Endothelial cell of umbilical vein (primary cell): ENCODE measurements around the gene RAD54L. TPM values are rescaled to one million over a fixed set of nuclear protein-coding genes. Genes with fewer than 3 reads are reported as not detected.

ENCODE experiments used
- BruUV-seq: library from RNA; stranded (reverse); fragments of 400-500 nt; replicated peaks from 2 replicates; lab custom pipeline; 2021; lab: Mats Ljungman, UMichigan
- CTCF ChIA-PET: fragments of 300-600, 350-600 bp; sonication (Branson Sonifier 250); formaldehyde crosslinking; loops from one replicate; lab custom pipeline; 2021; ENCODE audit warnings: antibody characterized with exemption, inconsistent platforms; lab: Charles Lee
- POLR2A ChIA-PET: fragments of 300-600, 350-600 bp; sonication (Branson Sonifier 250); formaldehyde crosslinking; loops from one replicate; lab custom pipeline; 2021; ENCODE audit warnings: antibody characterized with exemption, inconsistent platforms; lab: Charles Lee
- DNase-seq: peaks from one replicate; pipeline ENCODE4 v3.0.0-alpha.2; 2011; ENCODE audit warnings: low read depth, low spot score
- FAIRE-seq: peaks from 2 replicates; lab custom pipeline; 2011; peaks lifted over from hg19 to GRCh38; lab: Jason Lieb, UNC
- H2AFZ ChIP-seq: 2 replicates; pipeline ENCODE4 v1.6.0; 2012; ENCODE audit warnings: low read depth, low read length, control low read depth, inconsistent platforms
- H3K27ac ChIP-seq: 2 replicates; pipeline ENCODE4 v1.5.1; 2011; ENCODE audit warnings: low read depth, mild to moderate bottlenecking, control low read depth, low read length, moderate library complexity; ENCODE audit not compliant: insufficient read depth
- H3K27me3 ChIP-seq, 2 experiments: 2 replicates each; pipeline versions ENCODE4 v1.6.0 to v1.6.1; 2011; ENCODE audit warnings: low read length in 2 of 2, mixed read lengths in 1 of 2; ENCODE audit not compliant: control insufficient read depth in 2 of 2, insufficient read depth in 2 of 2
- H3K36me3 ChIP-seq, 2 experiments: 2 replicates in 1 of 2; 3 replicates in 1 of 2; pipeline ENCODE4 v1.5.1; 2011; ENCODE audit warnings: low read length in 2 of 2, mild to moderate bottlenecking in 1 of 2, moderate library complexity in 1 of 2; ENCODE audit not compliant: control insufficient read depth in 2 of 2, insufficient read depth in 2 of 2; ENCODE audit errors: extremely low read depth in 1 of 2
- H3K4me1 ChIP-seq: 3 replicates; pipeline ENCODE4 v1.5.1; 2011; ENCODE audit warnings: mild to moderate bottlenecking, low read length; ENCODE audit not compliant: control insufficient read depth, insufficient read depth; ENCODE audit errors: extremely low read depth
- H3K4me2 ChIP-seq: 2 replicates; pipeline ENCODE4 v1.6.1; 2011; ENCODE audit warnings: low read length, control low read depth, mixed read lengths; ENCODE audit not compliant: insufficient read depth
- H3K4me3 ChIP-seq, 3 experiments: fragments of 200-600 bp in 1 of 3; sonication (generic), shearing (Covaris generic) in 1 of 3; replicated peaks in 1 of 3; 2 replicates each; pipeline ENCODE4 v1.5.1; 2011 to 2016; ENCODE audit warnings: control low read depth in 3 of 3, low read length in 3 of 3, mild to moderate bottlenecking in 2 of 3, inconsistent platforms in 1 of 3, low read depth in 1 of 3, moderate library complexity in 1 of 3; ENCODE audit not compliant: insufficient read depth in 1 of 3
- H3K79me2 ChIP-seq: 2 replicates; pipeline ENCODE4 v1.6.0; 2012; ENCODE audit warnings: low read length, inconsistent platforms; ENCODE audit not compliant: control insufficient read depth, insufficient read depth
- H3K9ac ChIP-seq: replicated peaks from 2 replicates; pipeline ENCODE3; 2011; ENCODE audit warnings: low read length, control low read depth; ENCODE audit not compliant: insufficient read depth; ENCODE audit errors: extremely low read depth
- H3K9me1 ChIP-seq: replicated peaks from 3 replicates; pipeline ENCODE4 v1.6.0; 2011; ENCODE audit warnings: mild to moderate bottlenecking, low read length; ENCODE audit not compliant: control insufficient read depth, insufficient read depth; ENCODE audit errors: extremely low read depth
- H3K9me3 ChIP-seq: replicated peaks from 2 replicates; pipeline ENCODE4 v1.5.1; 2012; ENCODE audit warnings: low read length, inconsistent platforms; ENCODE audit not compliant: control insufficient read depth, insufficient read depth
- H4K20me1 ChIP-seq: replicated peaks from 2 replicates; pipeline ENCODE3; 2011; ENCODE audit warnings: mild to moderate bottlenecking, low read length; ENCODE audit not compliant: control insufficient read depth, insufficient read depth; ENCODE audit errors: extremely low read depth
- CTCF ChIP-seq, 2 donors: IDR thresholded peaks; 1 replicate in 1 of 2; 2 replicates in 1 of 2; pipeline ENCODE4 v1.5.1; 2011; ENCODE audit warnings: low read length in 2 of 2, mild to moderate bottlenecking in 2 of 2, moderate library complexity in 2 of 2, control low read depth in 1 of 2, inconsistent platforms in 1 of 2, low read depth in 1 of 2; ENCODE audit not compliant: insufficient read depth in 1 of 2; ENCODE audit errors: extremely low read depth in 1 of 2
- EZH2 ChIP-seq: IDR thresholded peaks from 2 replicates; pipeline ENCODE4 v1.6.1; 2012; ENCODE audit warnings: borderline replicate concordance, low read depth, mild to moderate bottlenecking, moderate library complexity, low read length, inconsistent platforms; ENCODE audit not compliant: severe bottlenecking
- FOS ChIP-seq: IDR thresholded peaks from 2 replicates; pipeline ENCODE4 v1.6.1; 2011; ENCODE audit warnings: mild to moderate bottlenecking, low read length, moderate library complexity, borderline replicate concordance; ENCODE audit not compliant: insufficient read depth
- GATA2 ChIP-seq: IDR thresholded peaks from 2 replicates; pipeline ENCODE4 v1.7.0; 2011; ENCODE audit warnings: low read depth, mild to moderate bottlenecking, moderate library complexity, mixed read lengths, low read length; ENCODE audit not compliant: insufficient read length, insufficient read depth
- JUN ChIP-seq: IDR thresholded peaks from 2 replicates; pipeline ENCODE4 v1.6.1; 2011; ENCODE audit warnings: borderline replicate concordance, low read depth; ENCODE audit not compliant: insufficient read length, insufficient read depth
- MAX ChIP-seq: IDR thresholded peaks from 2 replicates; pipeline ENCODE4 v1.6.1; 2011; ENCODE audit not compliant: insufficient read depth, insufficient read length
- MYC ChIP-seq: IDR thresholded peaks from one replicate; pipeline ENCODE4 v1.6.1; 2011; ENCODE audit warnings: mild to moderate bottlenecking, low read depth, low read length
- POLR2A ChIP-seq: IDR thresholded peaks from 2 replicates; pipeline ENCODE4 v1.6.1; 2012; ENCODE audit warnings: low read depth, mild to moderate bottlenecking, control low read depth, low read length
- POLR2AphosphoS5 ChIP-seq: IDR thresholded peaks from 2 replicates; pipeline ENCODE4 v1.6.1; 2012; ENCODE audit warnings: low read depth, mild to moderate bottlenecking, control low read depth, low read length, moderate library complexity; ENCODE audit not compliant: insufficient read depth
- dilution Hi-C: fragments of 300-500 bp; cut with MboI; formaldehyde crosslinking; loops from one replicate; pipeline ENCODE4 v1.15.0; 2019; ENCODE audit warnings: low sequenced_read_pairs; ENCODE audit not compliant: extremely low pct_ligation_motif_present
- intact Hi-C: fragments of 100-400 bp; cut with micrococcal nuclease; formaldehyde crosslinking; loops from one replicate; pipeline ENCODE4 v1.10.0; 2022
- polyA plus RNA-seq, 4 experiments: library from polyadenylated mRNA; depleted of rRNA in 3 of 4; stranded (reverse) in 3 of 4; unstranded in 1 of 4; fragments of >200 nt; gene quantifications; 2 replicates each; pipeline versions ENCODE4 v1.2.1 to v1.2.3, GENCODE V29; 2011 to 2012; ENCODE audit warnings: missing spikeins in 1 of 4
- total RNA-seq: library from RNA; stranded (reverse); gene quantifications from 2 replicates; pipeline ENCODE4 v1.2.3, GENCODE V29; 2021

RAD54L gene
- total and polyA plus RNA-seq, 2 donors (not counting 3 experiments of a cell fraction or from before 2014, with no cell fraction given), result 10.5 to 18.9 TPM

- Histone ChIP-seq H3K36me3 (peaks cover 0 to 27% of the 10 kb centered on the region in 2 experiments), H3K27me3 (no peaks in the 10 kb centered on the region), H3K4me2 (no peak overlapping the region), H3K4me3 (no peak overlapping the region), H3K4me1 (peaks cover 9% of the 10 kb centered on the region), H2AFZ (no peak overlapping the region), H3K9me1 (no peaks in the 10 kb centered on the region), H4K20me1 (no peaks in the 10 kb centered on the region), H3K79me2 (no peaks in the 10 kb centered on the region), H3K27ac (no peak overlapping the region), H3K9me3 (no peaks in the 10 kb centered on the region), H3K9ac (no peak overlapping the region)
- CTCF ChIA-PET, result interaction anchor here (1.4 kb wide), 1 partner anchor 62 kb away, joined by 3 read pairs; no protein-coding TSS in a partner anchor
- intact Hi-C loops, result no loop called here
- no peak for TF ChIP-seq POLR2A
- TF ChIP-seq CTCF (IDR thresholded peaks at IDR 0.05; ENCODE audit: extremely low read depth in 1 of 2, insufficient read depth in 1 of 2, low read depth in 1 of 2, low read length in 2 of 2), result no peak
- TF ChIP-seq EZH2, result no peak
- TF ChIP-seq JUN, result no peak
- TF ChIP-seq POLR2AphosphoS5, result no peak
- no peak for TF ChIP-seq GATA2
- no peak for TF ChIP-seq FOS
- no peak for TF ChIP-seq MYC
- TF ChIP-seq MAX, result no peak
- dilution Hi-C loops, result no loop called here
- POLR2A ChIA-PET, result no interaction called here
- DNase-seq (no peak), FAIRE-seq (no peak)
- BruUV-seq, result no TSS peak
Observed at GRCh38 chr1:46284597-46285564, 37.3 kb downstream of the RAD54L start.
